ENCODE measurements around the gene TRIB2. TPM values are rescaled to one million over a fixed set of nuclear protein-coding genes. Genes with fewer than 3 reads are reported as not detected.

TRIB2 gene
- 10 to 100 TPM; 23.8 to 83.6 (median 40.1) TPM for total RNA-seq

DNA sequence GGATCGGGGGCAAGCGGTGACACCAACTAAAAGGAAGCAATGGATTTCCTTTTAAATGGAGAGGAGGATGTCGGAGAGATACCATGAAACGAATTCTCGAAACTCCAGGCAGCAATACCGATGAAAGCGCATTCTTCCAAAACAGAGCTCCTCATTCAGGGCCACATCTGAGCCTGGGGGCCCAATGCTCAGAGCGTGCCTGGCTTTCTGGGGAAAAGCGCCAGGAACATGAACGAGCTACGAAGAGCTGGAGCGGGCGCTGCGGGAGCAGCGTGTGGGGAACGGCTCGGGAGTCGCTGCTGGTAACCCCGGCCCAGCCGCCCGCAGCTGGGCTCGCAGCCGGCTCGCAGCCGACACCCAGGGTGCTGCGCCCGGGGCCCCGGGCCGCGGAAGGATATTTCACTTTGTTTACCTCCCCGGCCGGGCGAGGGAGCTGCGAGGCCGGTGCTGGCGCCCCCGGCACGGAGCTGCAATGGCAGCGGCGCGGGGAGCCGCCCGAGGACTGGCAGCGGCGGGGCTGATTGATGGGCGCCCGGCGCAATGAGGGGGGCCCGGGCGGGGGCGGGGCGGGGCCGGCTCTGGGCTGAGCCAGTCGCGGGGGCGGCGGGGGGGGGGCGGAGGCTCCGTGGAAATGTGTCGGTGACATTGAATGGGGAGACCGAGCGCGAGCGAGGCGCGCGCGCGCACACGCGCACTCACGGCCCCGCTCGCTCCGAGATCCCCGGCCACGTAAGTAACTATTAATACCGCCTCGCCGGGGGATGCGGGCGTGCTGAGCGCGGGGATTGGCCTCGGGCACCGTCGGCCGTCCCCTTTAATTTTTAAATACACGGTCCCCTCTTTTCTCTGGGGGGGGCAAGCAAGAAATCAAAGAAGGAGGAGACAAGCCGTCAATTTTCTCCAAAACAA lies at the start of gene TRIB2:
TSS of gene TRIB2 (plus strand) at position 655 of the 909 bp plus-strand sequence. CDS start 1,372 bp downstream, outside the sequence.
- Histone ChIP-seq H3K9me3 (no peaks in the 10 kb centered on the region), H3K4me3 (peak within 1 kb of the TSS; percentile 80 to 96), H3K4me1 (peaks cover 0 to 3% of the 10 kb centered on the region in 2 donors), H3K27ac (peak within 1 kb of the TSS; percentile 87 to 96), H3K27me3 (no peaks in the 10 kb centered on the region), H3K36me3 (no peaks in the 10 kb centered on the region)
- DNase-seq = peak; percentile 85 to 88
- intact Hi-C loops (cut with DNase I; ENCODE audit: low total_unique reads) = loop anchor here (10.0 kb wide), 2 partner anchors 262 to 852 kb away; no protein-coding TSS in a partner anchor
- TF ChIP-seq, protein P1, sequence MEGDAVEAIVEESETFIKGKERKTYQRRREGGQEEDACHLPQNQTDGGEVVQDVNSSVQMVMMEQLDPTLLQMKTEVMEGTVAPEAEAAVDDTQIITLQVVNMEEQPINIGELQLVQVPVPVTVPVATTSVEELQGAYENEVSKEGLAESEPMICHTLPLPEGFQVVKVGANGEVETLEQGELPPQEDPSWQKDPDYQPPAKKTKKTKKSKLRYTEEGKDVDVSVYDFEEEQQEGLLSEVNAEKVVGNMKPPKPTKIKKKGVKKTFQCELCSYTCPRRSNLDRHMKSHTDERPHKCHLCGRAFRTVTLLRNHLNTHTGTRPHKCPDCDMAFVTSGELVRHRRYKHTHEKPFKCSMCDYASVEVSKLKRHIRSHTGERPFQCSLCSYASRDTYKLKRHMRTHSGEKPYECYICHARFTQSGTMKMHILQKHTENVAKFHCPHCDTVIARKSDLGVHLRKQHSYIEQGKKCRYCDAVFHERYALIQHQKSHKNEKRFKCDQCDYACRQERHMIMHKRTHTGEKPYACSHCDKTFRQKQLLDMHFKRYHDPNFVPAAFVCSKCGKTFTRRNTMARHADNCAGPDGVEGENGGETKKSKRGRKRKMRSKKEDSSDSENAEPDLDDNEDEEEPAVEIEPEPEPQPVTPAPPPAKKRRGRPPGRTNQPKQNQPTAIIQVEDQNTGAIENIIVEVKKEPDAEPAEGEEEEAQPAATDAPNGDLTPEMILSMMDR (IDR thresholded peaks at IDR 0.05) = peak in 1 of 4 experiments; percentile 9
- TF ChIP-seq POLR2A (IDR thresholded peaks at IDR 0.05) = peak; percentile 36 to 71

DNA sequence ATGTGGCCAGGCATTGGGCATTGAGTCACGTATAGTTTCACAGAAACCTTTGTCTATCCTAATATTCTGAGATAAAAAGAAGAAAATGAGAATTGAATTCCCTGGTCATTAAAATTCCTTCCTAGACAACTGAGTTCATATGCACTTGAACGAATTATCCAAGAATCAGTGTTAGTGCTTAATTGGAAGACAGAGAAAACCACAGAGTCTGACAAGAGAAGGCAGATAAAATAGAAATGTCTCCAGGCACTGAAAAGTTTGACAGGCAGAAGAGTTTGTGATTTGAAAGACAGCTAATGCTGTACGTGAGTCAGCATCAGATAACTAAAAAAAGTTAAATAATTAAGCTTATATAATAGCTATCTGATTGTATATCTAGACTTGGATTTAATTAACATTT lies 47.7 kb upstream of the TRIB2 start:
- Histone ChIP-seq H3K36me3 (no peaks in the 10 kb centered on the region), H3K4me3 (no peak overlapping the region), H3K27me3 (no peaks in the 10 kb centered on the region), H3K27ac (no peak overlapping the region), H3K9me3 (no peaks in the 10 kb centered on the region), H3K4me1 (no peaks in the 10 kb centered on the region)
- DNase-seq = no peak
- TF ChIP-seq POLR2A (IDR thresholded peaks at IDR 0.05) = no peak
- TF ChIP-seq, protein P1 (IDR thresholded peaks at IDR 0.05) = no peak
- intact Hi-C loops (cut with DNase I; ENCODE audit: low total_unique reads) = no loop called here

DNA sequence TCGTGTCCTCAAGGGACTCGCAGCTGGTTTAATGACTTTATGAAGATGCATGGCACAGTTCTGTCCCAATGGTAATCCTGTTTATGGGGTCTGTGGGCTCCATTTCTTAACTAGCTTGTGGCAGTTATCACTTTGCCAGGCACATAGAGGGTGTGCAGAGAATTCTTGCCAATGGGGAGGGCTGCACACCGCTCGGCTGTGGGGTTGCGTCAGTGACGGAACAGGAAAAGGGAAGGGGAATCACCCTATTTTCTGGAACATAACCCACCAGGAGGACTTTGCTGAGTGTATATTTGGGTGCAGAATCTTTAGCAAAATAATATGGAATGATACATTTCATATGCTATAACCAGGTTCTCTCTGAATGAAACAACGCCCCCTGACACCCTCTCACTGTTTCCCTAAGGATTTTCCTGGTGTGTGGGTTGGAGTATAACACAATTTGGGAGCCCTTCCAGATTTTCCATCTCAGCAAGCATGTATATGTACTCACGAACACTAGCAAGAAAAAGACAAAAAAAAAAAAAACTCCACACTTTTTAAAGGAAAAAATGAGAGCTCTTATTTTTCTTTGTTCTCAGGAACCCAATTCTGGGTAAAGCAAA lies 43.9 kb upstream of the TRIB2 start:
- no peaks in the 10 kb centered on the region for H3K27me3 ChIP-seq
- intact Hi-C loops (cut with DNase I; ENCODE audit: low total_unique reads) = no loop called here
- DNase-seq = no peak

DNA sequence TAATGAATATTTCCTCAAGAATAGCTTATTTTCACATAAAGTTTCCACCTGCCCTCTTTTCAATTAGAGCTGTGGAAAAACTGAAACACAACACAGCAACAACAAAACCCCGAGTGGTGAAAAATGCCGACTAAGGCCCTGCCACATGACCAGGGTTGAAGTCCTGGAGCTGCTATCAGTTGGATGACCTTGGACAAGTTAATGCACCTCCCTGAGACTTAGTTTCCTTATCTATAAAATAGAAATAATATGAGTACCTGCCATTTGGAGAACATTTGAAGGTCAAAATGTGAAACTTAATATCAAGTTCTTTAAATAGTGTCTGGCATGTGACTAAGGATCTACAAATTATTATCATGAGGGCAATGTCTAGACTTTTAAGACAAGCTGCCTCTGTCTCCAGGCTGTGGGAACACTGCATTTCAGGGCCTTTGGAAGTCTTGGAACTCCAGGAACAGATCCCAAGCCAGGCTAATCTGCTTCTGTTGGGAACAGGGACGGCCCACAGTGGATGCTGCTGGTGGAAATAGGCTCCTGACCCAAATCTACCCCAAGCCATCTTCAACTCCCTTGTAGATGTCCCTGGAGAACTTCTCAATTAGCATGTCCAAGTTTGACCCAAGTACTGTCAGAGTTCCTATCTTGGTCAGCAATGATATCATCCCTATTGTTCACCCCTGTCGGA lies 42.0 kb upstream of the TRIB2 start:
- no peak overlapping the region for H3K27ac ChIP-seq
- H3K27me3 ChIP-seq = no peaks in the 10 kb centered on the region
- TF ChIP-seq, protein P1 (IDR thresholded peaks at IDR 0.05) = no peak
- no peaks in the 10 kb centered on the region for H3K9me3 ChIP-seq
- H3K4me1 ChIP-seq = no peaks in the 10 kb centered on the region
- intact Hi-C loops (cut with DNase I; ENCODE audit: low total_unique reads) = no loop called here
- H3K36me3 ChIP-seq = no peaks in the 10 kb centered on the region
- no peak overlapping the region for H3K4me3 ChIP-seq
- DNase-seq = no peak

More for the DNA sequence above, 43.9 kb upstream of the TRIB2 start:
- TF ChIP-seq, protein P1 (IDR thresholded peaks at IDR 0.05) = no peak
- no peak for TF ChIP-seq POLR2A (IDR thresholded peaks at IDR 0.05)
- Histone ChIP-seq H3K36me3 (no peaks in the 10 kb centered on the region), H3K27ac (no peak overlapping the region), H3K9me3 (no peaks in the 10 kb centered on the region), H3K4me3 (no peak overlapping the region), H3K4me1 (no peaks in the 10 kb centered on the region)

All from uterus (tissue), 4 donors.